ENCODE data around the gene OR4D11. TPM values are rescaled to one million over a fixed set of nuclear protein-coding genes. Genes with fewer than 3 reads are reported as not detected.

The OR4D11 gene
- total and polyA plus RNA-seq, 10 of the 15 experiments (the other 5 are each of a cell fraction or from before 2014, with no cell fraction given), result not detected

DNA sequence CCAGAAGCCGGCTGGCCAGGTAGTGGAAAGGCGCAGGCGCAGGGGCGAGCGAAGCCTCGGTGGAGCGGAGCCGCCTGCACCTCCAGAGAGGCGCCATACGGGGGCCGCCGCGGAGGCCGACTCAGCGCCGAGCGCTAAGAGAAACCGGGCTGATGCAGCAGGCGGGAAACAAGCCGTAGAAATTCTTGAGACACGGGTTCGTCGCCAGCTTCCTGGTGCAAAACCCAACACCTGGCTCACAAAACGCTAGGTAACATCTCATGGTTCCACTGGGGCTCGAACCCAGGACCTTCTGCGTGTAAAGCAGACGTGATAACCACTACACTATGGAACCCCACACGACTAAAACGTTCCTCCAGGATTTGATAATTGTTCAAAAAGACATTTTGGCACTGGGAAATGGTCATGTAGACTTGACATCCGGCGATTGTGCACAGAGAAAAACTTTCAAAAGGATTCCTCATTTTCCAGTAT lies 47.0 kb downstream of the OR4D11 start (continued):
- TF ChIP-seq, protein P1, sequence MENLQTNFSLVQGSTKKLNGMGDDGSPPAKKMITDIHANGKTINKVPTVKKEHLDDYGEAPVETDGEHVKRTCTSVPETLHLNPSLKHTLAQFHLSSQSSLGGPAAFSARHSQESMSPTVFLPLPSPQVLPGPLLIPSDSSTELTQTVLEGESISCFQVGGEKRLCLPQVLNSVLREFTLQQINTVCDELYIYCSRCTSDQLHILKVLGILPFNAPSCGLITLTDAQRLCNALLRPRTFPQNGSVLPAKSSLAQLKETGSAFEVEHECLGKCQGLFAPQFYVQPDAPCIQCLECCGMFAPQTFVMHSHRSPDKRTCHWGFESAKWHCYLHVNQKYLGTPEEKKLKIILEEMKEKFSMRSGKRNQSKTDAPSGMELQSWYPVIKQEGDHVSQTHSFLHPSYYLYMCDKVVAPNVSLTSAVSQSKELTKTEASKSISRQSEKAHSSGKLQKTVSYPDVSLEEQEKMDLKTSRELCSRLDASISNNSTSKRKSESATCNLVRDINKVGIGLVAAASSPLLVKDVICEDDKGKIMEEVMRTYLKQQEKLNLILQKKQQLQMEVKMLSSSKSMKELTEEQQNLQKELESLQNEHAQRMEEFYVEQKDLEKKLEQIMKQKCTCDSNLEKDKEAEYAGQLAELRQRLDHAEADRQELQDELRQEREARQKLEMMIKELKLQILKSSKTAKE (IDR thresholded peaks at IDR 0.05; ENCODE audit: low read depth, poor library complexity, severe bottlenecking), result peak; percentile 83
- TF ChIP-seq CBX5 (IDR thresholded peaks at IDR 0.05; ENCODE audit: low read depth) (peak; percentile 59; the same call in 1 of the 2 replicates), NR2F1 (conservative IDR thresholded peaks at IDR 0.05) (no peak), EZH2 (IDR thresholded peaks at IDR 0.05; ENCODE audit: borderline replicate concordance, control insufficient read depth, low read depth, low read length) (no peak), POLR2AphosphoS5 (IDR thresholded peaks at IDR 0.05; ENCODE audit: low read length) (no peak; the same call in 1 of the 2 replicates), NFIC (IDR thresholded peaks at IDR 0.05; ENCODE audit: low read depth, low read length) (peak; percentile 40; the same call in 1 of the 2 replicates), WRNIP1 (IDR thresholded peaks at IDR 0.05; ENCODE audit: borderline replicate concordance, low read depth, low read length) (no peak), RELA (IDR thresholded peaks at IDR 0.05; ENCODE audit: borderline replicate concordance, partially characterized antibody) (peak; percentile 92), HCFC1 (IDR thresholded peaks at IDR 0.05; ENCODE audit: low read length) (peak; percentile 37)
- TF ChIP-seq, protein P2, sequence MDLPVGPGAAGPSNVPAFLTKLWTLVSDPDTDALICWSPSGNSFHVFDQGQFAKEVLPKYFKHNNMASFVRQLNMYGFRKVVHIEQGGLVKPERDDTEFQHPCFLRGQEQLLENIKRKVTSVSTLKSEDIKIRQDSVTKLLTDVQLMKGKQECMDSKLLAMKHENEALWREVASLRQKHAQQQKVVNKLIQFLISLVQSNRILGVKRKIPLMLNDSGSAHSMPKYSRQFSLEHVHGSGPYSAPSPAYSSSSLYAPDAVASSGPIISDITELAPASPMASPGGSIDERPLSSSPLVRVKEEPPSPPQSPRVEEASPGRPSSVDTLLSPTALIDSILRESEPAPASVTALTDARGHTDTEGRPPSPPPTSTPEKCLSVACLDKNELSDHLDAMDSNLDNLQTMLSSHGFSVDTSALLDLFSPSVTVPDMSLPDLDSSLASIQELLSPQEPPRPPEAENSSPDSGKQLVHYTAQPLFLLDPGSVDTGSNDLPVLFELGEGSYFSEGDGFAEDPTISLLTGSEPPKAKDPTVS (IDR thresholded peaks at IDR 0.05; ENCODE audit: low read depth, low read length), result no peak
- TF ChIP-seq, protein P3, sequence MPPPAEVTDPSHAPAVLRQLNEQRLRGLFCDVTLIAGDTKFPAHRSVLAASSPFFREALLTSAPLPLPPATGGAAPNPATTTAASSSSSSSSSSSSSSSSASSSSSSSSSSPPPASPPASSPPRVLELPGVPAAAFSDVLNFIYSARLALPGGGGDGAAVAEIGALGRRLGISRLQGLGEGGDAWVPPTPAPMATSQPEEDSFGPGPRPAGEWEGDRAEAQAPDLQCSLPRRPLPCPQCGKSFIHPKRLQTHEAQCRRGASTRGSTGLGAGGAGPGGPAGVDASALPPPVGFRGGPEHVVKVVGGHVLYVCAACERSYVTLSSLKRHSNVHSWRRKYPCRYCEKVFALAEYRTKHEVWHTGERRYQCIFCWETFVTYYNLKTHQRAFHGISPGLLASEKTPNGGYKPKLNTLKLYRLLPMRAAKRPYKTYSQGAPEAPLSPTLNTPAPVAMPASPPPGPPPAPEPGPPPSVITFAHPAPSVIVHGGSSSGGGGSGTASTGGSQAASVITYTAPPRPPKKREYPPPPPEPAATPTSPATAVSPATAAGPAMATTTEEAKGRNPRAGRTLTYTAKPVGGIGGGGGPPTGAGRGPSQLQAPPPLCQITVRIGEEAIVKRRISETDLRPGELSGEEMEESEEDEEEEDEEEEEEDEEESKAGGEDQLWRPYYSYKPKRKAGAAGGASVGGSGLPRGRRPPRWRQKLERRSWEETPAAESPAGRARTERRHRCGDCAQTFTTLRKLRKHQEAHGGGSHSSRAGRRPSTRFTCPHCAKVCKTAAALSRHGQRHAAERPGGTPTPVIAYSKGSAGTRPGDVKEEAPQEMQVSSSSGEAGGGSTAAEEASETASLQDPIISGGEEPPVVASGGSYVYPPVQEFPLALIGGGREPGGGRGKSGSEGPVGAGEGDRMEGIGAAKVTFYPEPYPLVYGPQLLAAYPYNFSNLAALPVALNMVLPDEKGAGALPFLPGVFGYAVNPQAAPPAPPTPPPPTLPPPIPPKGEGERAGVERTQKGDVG (CRISPR knock-in tag; IDR thresholded peaks at IDR 0.05), result no peak
- TF ChIP-seq, protein P4, sequence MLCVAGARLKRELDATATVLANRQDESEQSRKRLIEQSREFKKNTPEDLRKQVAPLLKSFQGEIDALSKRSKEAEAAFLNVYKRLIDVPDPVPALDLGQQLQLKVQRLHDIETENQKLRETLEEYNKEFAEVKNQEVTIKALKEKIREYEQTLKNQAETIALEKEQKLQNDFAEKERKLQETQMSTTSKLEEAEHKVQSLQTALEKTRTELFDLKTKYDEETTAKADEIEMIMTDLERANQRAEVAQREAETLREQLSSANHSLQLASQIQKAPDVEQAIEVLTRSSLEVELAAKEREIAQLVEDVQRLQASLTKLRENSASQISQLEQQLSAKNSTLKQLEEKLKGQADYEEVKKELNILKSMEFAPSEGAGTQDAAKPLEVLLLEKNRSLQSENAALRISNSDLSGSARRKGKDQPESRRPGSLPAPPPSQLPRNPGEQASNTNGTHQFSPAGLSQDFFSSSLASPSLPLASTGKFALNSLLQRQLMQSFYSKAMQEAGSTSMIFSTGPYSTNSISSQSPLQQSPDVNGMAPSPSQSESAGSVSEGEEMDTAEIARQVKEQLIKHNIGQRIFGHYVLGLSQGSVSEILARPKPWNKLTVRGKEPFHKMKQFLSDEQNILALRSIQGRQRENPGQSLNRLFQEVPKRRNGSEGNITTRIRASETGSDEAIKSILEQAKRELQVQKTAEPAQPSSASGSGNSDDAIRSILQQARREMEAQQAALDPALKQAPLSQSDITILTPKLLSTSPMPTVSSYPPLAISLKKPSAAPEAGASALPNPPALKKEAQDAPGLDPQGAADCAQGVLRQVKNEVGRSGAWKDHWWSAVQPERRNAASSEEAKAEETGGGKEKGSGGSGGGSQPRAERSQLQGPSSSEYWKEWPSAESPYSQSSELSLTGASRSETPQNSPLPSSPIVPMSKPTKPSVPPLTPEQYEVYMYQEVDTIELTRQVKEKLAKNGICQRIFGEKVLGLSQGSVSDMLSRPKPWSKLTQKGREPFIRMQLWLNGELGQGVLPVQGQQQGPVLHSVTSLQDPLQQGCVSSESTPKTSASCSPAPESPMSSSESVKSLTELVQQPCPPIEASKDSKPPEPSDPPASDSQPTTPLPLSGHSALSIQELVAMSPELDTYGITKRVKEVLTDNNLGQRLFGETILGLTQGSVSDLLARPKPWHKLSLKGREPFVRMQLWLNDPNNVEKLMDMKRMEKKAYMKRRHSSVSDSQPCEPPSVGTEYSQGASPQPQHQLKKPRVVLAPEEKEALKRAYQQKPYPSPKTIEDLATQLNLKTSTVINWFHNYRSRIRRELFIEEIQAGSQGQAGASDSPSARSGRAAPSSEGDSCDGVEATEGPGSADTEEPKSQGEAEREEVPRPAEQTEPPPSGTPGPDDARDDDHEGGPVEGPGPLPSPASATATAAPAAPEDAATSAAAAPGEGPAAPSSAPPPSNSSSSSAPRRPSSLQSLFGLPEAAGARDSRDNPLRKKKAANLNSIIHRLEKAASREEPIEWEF (IDR thresholded peaks at IDR 0.05; ENCODE audit: insufficient replicate concordance, low read depth, low read length), result no peak
- TF ChIP-seq, protein P5, sequence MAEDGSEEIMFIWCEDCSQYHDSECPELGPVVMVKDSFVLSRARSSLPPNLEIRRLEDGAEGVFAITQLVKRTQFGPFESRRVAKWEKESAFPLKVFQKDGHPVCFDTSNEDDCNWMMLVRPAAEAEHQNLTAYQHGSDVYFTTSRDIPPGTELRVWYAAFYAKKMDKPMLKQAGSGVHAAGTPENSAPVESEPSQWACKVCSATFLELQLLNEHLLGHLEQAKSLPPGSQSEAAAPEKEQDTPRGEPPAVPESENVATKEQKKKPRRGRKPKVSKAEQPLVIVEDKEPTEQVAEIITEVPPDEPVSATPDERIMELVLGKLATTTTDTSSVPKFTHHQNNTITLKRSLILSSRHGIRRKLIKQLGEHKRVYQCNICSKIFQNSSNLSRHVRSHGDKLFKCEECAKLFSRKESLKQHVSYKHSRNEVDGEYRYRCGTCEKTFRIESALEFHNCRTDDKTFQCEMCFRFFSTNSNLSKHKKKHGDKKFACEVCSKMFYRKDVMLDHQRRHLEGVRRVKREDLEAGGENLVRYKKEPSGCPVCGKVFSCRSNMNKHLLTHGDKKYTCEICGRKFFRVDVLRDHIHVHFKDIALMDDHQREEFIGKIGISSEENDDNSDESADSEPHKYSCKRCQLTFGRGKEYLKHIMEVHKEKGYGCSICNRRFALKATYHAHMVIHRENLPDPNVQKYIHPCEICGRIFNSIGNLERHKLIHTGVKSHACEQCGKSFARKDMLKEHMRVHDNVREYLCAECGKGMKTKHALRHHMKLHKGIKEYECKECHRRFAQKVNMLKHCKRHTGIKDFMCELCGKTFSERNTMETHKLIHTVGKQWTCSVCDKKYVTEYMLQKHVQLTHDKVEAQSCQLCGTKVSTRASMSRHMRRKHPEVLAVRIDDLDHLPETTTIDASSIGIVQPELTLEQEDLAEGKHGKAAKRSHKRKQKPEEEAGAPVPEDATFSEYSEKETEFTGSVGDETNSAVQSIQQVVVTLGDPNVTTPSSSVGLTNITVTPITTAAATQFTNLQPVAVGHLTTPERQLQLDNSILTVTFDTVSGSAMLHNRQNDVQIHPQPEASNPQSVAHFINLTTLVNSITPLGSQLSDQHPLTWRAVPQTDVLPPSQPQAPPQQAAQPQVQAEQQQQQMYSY (CRISPR knock-in tag; IDR thresholded peaks at IDR 0.05), result no peak
